Right lobe of liver (tissue), 6 donors: ENCODE results near the gene EEFSEC. TPM values are rescaled to one million over a fixed set of nuclear protein-coding genes. Genes with fewer than 3 reads are reported as not detected.

Source experiments
- ATAC-seq, 4 donors: fragments of 200-7000 bp; cut with Tn5 transposase; one replicate each; pipeline ENCODE4 v1.9.1; 2020; ENCODE audit warnings: mild to moderate bottlenecking in 4 of 4, moderate library complexity in 4 of 4
- DNase-seq, 3 donors: peaks; one replicate each; pipeline ENCODE4 v3.0.0-alpha.2; 2020
- H3K27ac ChIP-seq, 3 donors: fragments of 200-600 bp; one replicate each; pipeline ENCODE4 v1.8.0; 2022
- H3K27me3 ChIP-seq, 2 donors: fragments of 200-600 bp; one replicate each; pipeline ENCODE4 v1.8.0; 2022
- H3K36me3 ChIP-seq, 4 donors: fragments of 200-600 bp; sonication (generic) in 1 of 4; one replicate each; pipeline versions ENCODE4 v1.5.1 to v1.8.0; 2017 to 2022; ENCODE audit warnings: control low read depth in 1 of 4
- H3K4me1 ChIP-seq, 4 donors: fragments of 200-600 bp; sonication (generic) in 1 of 4; one replicate each; pipeline versions ENCODE4 v1.5.1 to v1.8.0; 2017 to 2022; ENCODE audit warnings: control low read depth in 1 of 4
- H3K4me3 ChIP-seq, 3 donors: fragments of 200-600 bp; one replicate each; pipeline ENCODE4 v1.8.0; 2022
- H3K9me3 ChIP-seq, 4 donors: fragments of 200-600 bp; sonication (generic) in 1 of 4; one replicate each; pipeline versions ENCODE4 v1.5.1 to v1.8.0; 2017 to 2022; ENCODE audit warnings: control low read depth in 1 of 4
- CTCF ChIP-seq, 4 donors: fragments of 200-600 bp in 3 of 4; fragments of 450-650 bp in 1 of 4; IDR thresholded peaks; one replicate each; pipeline versions ENCODE4 v1.5.1 to v1.8.0; 2016 to 2022; ENCODE audit warnings: antibody characterized with exemption in 4 of 4, mild to moderate bottlenecking in 2 of 4
- POLR2A ChIP-seq: fragments of 450-650 bp; IDR thresholded peaks from one replicate; pipeline ENCODE4 v1.6.1; 2017; ENCODE audit warnings: antibody characterized with exemption, mild to moderate bottlenecking
- WGBS: methylation state at CpG from one replicate; pipeline ENCODE4 v1.1.6; 2018; ENCODE audit warnings: low coverage, low lambda C conversion rate; ENCODE audit not compliant: insufficient coverage; ENCODE audit errors: missing lambda C conversion rate; 5-methylcytosine and 5-hydroxymethylcytosine counted together
- intact Hi-C, 2 donors: fragments of 100-400 bp; cut with DNase I; formaldehyde crosslinking; loops; one replicate each; pipeline versions ENCODE4 v1.11.2 to v1.14.1; 2022
- total RNA-seq, 6 experiments: library from RNA; depleted of rRNA in 2 of 6; stranded (reverse); fragments of >200 nt in 2 of 6; fragmentation: NEBNext Ultra II Directional in 3 of 6; extraction: Animal tissue kit (Norgen Biotek cat#: 25700) in 3 of 6; gene quantifications; one replicate each; pipeline versions ENCODE4 v1.1.0 to v1.2.4, GENCODE V29; 2016 to 2023
- donor health status: DM: no; HTN: yes; CAD: no.
- donor health status: DM: no; HTN: no; CAD: no.
- donor health status: DM: no; HTN: no; CAD: no.
- donor health status: DM: no; HTN: yes; CAD: no.
- donor health status: DM: no; HTN: yes; CAD: no.

The EEFSEC gene
- total RNA-seq, 6 experiments from 2014 or later = 10.1 to 24.0 (median 13.4) TPM

- 100% methylated on average over 2 of the region's 7 CpGs for WGBS
- no peak for DNase-seq
- H3K36me3 ChIP-seq = no peaks in the 10 kb centered on the region
- no peak for TF ChIP-seq CTCF (IDR thresholded peaks at IDR 0.05)
- no peak for TF ChIP-seq POLR2A
- H3K4me1 ChIP-seq = no peaks in the 10 kb centered on the region
- H3K9me3 ChIP-seq = no peaks in the 10 kb centered on the region
- no peak for ATAC-seq
- intact Hi-C loops = loop anchor here (5.0 to 10.0 kb wide), 2 partner anchors 162 to 165 kb away; no protein-coding TSS in a partner anchor
- H3K27me3 ChIP-seq = no peaks in the 10 kb centered on the region
- H3K4me3 ChIP-seq = no peak overlapping the region
- no peak overlapping the region for H3K27ac ChIP-seq
These were observed 267.0 kb downstream of the EEFSEC start for GRCh38 chr3:128420289-128420688.

- intact Hi-C loops = loop anchor here (5.0 to 10.0 kb wide), 2 partner anchors 161 to 164 kb away; no protein-coding TSS in a partner anchor
- TF ChIP-seq CTCF (IDR thresholded peaks at IDR 0.05) = no peak
- no peak for TF ChIP-seq POLR2A
- Histone ChIP-seq H3K36me3 (no peaks in the 10 kb centered on the region), H3K9me3 (no peaks in the 10 kb centered on the region), H3K4me3 (no peak overlapping the region), H3K27me3 (no peaks in the 10 kb centered on the region), H3K4me1 (no peaks in the 10 kb centered on the region), H3K27ac (no peak overlapping the region)
- WGBS = no CpG with 5 or more reads among the region's 12 CpGs
- no peak for ATAC-seq
- no peak for DNase-seq
These were observed 267.6 kb downstream of the EEFSEC start for GRCh38 chr3:128420720-128421438.

- no peak overlapping the region for H3K27ac ChIP-seq
- H3K4me3 ChIP-seq = no peak overlapping the region
- no peak for TF ChIP-seq CTCF (IDR thresholded peaks at IDR 0.05)
- no peak for TF ChIP-seq POLR2A
- H3K4me1 ChIP-seq = peaks cover 0 to 5% (median 0%) of the 10 kb centered on the region in 4 donors
- no peaks in the 10 kb centered on the region for H3K27me3 ChIP-seq
- ATAC-seq = no peak
- DNase-seq = no peak
- no peaks in the 10 kb centered on the region for H3K9me3 ChIP-seq
- intact Hi-C loops = loop anchor here (5.0 to 10.0 kb wide), 2 partner anchors 161 to 163 kb away; no protein-coding TSS in a partner anchor
- no CpG with 5 or more reads among the region's 11 CpGs for WGBS
- no peaks in the 10 kb centered on the region for H3K36me3 ChIP-seq
These were observed 268.2 kb downstream of the EEFSEC start for GRCh38 chr3:128421439-128421836.

GRCh38 chr3:128421966-128422365 is 268.7 kb downstream of the EEFSEC start:
- DNase-seq (no peak), ATAC-seq (no peak)
- peaks cover 0 to 8% (median 0%) of the 10 kb centered on the region in 4 donors for H3K4me1 ChIP-seq
- TF ChIP-seq POLR2A (no peak), CTCF (IDR thresholded peaks at IDR 0.05) (no peak)
- H3K27ac ChIP-seq = no peak overlapping the region
- no peaks in the 10 kb centered on the region for H3K36me3 ChIP-seq
- H3K27me3 ChIP-seq = no peaks in the 10 kb centered on the region
- WGBS = 94% methylated on average over 3 of the region's 7 CpGs
- intact Hi-C loops = loop anchor here (5.0 to 10.0 kb wide), 2 partner anchors 160 to 163 kb away; no protein-coding TSS in a partner anchor
- H3K4me3 ChIP-seq = no peak overlapping the region
- no peaks in the 10 kb centered on the region for H3K9me3 ChIP-seq
